Measurements from ENCODE around the gene NUP62. TPM values are rescaled to one million over a fixed set of nuclear protein-coding genes. Genes with fewer than 3 reads are reported as not detected.

Gene NUP62
- total RNA-seq, 1 experiment from 2014 or later = 85.2 TPM

DNA sequence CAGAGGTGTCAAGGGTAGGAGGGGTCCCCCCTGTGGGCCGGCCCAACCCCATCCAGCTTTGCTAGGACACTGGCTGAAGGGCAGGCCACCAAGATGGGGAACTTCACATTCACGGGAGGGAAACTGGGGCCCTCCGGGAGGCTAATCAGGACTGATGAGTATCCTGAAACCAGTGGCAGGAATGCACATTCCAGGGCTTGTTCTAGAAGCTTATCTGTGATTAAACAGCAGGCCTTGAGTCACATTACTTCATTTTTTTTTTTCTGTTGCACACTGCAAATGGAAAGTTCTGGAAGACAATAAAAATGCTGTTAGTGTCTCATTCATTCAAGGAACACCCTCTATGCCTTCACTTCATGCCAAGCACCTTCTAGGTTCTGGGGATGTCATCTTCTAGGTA is 47.2 kb upstream of the NUP62 start:
- H3K9me2 ChIP-seq (ENCODE audit: insufficient read depth) = no peaks in the 10 kb centered on the region
- BruUV-seq (replicated peaks) = no TSS peak
- DNase-seq (ENCODE audit: low read depth, low spot score) (no peak), ATAC-seq (no peak)
- H3K36me3 ChIP-seq (ENCODE audit: control insufficient read depth in 1 of 2, insufficient read depth in 2 of 2, low read length in 2 of 2) = no peaks in the 10 kb centered on the region; a peak in 1 of 4 replicates
- no peak for TF ChIP-seq CEBPB (IDR thresholded peaks at IDR 0.05; ENCODE audit: low read depth)
- TF ChIP-seq, protein P1, sequence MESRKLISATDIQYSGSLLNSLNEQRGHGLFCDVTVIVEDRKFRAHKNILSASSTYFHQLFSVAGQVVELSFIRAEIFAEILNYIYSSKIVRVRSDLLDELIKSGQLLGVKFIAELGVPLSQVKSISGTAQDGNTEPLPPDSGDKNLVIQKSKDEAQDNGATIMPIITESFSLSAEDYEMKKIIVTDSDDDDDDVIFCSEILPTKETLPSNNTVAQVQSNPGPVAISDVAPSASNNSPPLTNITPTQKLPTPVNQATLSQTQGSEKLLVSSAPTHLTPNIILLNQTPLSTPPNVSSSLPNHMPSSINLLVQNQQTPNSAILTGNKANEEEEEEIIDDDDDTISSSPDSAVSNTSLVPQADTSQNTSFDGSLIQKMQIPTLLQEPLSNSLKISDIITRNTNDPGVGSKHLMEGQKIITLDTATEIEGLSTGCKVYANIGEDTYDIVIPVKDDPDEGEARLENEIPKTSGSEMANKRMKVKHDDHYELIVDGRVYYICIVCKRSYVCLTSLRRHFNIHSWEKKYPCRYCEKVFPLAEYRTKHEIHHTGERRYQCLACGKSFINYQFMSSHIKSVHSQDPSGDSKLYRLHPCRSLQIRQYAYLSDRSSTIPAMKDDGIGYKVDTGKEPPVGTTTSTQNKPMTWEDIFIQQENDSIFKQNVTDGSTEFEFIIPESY (IDR thresholded peaks at IDR 0.05; ENCODE audit: extremely low read depth, insufficient replicate concordance, low read length) = no peak
- no peak for TF ChIP-seq MAX (IDR thresholded peaks at IDR 0.05)
- TF ChIP-seq, protein P2, sequence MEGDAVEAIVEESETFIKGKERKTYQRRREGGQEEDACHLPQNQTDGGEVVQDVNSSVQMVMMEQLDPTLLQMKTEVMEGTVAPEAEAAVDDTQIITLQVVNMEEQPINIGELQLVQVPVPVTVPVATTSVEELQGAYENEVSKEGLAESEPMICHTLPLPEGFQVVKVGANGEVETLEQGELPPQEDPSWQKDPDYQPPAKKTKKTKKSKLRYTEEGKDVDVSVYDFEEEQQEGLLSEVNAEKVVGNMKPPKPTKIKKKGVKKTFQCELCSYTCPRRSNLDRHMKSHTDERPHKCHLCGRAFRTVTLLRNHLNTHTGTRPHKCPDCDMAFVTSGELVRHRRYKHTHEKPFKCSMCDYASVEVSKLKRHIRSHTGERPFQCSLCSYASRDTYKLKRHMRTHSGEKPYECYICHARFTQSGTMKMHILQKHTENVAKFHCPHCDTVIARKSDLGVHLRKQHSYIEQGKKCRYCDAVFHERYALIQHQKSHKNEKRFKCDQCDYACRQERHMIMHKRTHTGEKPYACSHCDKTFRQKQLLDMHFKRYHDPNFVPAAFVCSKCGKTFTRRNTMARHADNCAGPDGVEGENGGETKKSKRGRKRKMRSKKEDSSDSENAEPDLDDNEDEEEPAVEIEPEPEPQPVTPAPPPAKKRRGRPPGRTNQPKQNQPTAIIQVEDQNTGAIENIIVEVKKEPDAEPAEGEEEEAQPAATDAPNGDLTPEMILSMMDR (IDR thresholded peaks at IDR 0.05 in 2 of 3, conservative IDR thresholded peaks at IDR 0.05 in 1 of 3; ENCODE audit: borderline replicate concordance in 1 of 3, insufficient read depth in 1 of 3, low read depth in 2 of 3, low read length in 2 of 3) = no peak
- no peak for TF ChIP-seq EZH2 (IDR thresholded peaks at IDR 0.05)
- TF ChIP-seq, protein P3, sequence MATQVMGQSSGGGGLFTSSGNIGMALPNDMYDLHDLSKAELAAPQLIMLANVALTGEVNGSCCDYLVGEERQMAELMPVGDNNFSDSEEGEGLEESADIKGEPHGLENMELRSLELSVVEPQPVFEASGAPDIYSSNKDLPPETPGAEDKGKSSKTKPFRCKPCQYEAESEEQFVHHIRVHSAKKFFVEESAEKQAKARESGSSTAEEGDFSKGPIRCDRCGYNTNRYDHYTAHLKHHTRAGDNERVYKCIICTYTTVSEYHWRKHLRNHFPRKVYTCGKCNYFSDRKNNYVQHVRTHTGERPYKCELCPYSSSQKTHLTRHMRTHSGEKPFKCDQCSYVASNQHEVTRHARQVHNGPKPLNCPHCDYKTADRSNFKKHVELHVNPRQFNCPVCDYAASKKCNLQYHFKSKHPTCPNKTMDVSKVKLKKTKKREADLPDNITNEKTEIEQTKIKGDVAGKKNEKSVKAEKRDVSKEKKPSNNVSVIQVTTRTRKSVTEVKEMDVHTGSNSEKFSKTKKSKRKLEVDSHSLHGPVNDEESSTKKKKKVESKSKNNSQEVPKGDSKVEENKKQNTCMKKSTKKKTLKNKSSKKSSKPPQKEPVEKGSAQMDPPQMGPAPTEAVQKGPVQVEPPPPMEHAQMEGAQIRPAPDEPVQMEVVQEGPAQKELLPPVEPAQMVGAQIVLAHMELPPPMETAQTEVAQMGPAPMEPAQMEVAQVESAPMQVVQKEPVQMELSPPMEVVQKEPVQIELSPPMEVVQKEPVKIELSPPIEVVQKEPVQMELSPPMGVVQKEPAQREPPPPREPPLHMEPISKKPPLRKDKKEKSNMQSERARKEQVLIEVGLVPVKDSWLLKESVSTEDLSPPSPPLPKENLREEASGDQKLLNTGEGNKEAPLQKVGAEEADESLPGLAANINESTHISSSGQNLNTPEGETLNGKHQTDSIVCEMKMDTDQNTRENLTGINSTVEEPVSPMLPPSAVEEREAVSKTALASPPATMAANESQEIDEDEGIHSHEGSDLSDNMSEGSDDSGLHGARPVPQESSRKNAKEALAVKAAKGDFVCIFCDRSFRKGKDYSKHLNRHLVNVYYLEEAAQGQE (IDR thresholded peaks at IDR 0.05; ENCODE audit: low read depth) = no peak
- no peak for TF ChIP-seq POLR2A (IDR thresholded peaks at IDR 0.05; ENCODE audit: borderline replicate concordance, extremely low read depth, insufficient read depth, insufficient read length)
- TF ChIP-seq POLR2AphosphoS5 (IDR thresholded peaks at IDR 0.05; ENCODE audit: low read depth, low read length) = no peak
- TF ChIP-seq RAD21 (IDR thresholded peaks at IDR 0.05; ENCODE audit: low read depth) = no peak
- TF ChIP-seq EZH2phosphoT487 (IDR thresholded peaks at IDR 0.05; ENCODE audit: borderline replicate concordance) = no peak
- no peak for TF ChIP-seq YY1 (IDR thresholded peaks at IDR 0.05; ENCODE audit: extremely low read depth, insufficient replicate concordance, low read depth, low read length)
- ChIA-PET RAD21 (ENCODE audit: low non-redundant PET in 1 of 2, low total read pairs in 2 of 2, uncharacterized antibody in 2 of 2, unreplicated experiment in 2 of 2) (no interaction called here), CTCF (no interaction called here), POLR2A (no interaction called here)
- H2AFZ ChIP-seq (ENCODE audit: low read depth, low read length, poor library complexity, severe bottlenecking) = no peak overlapping the region
- H3K9me3 ChIP-seq (ENCODE audit: control insufficient read depth in 1 of 2, insufficient read depth in 1 of 2, low read depth in 1 of 2, low read length in 2 of 2) = no peaks in the 10 kb centered on the region
- no peaks in the 10 kb centered on the region for H3K4me1 ChIP-seq (ENCODE audit: control insufficient read depth in 1 of 2, insufficient read depth in 2 of 2, low read length in 2 of 2)
- H3K9ac ChIP-seq (ENCODE audit: low read length) = no peak overlapping the region
- no peaks in the 10 kb centered on the region for H4K20me1 ChIP-seq (ENCODE audit: insufficient read depth)
- H3K27ac ChIP-seq (ENCODE audit: low read depth, low read length) = no peak overlapping the region
- intact Hi-C loops (cut with micrococcal nuclease) = no loop called here
- H3K79me2 ChIP-seq (ENCODE audit: insufficient read depth, low read length) = no peaks in the 10 kb centered on the region
- no peak overlapping the region for H3K4me2 ChIP-seq (ENCODE audit: low read length)
- no peaks in the 10 kb centered on the region for H3K27me3 ChIP-seq (ENCODE audit: insufficient read depth, low read length)
- H3K4me3 ChIP-seq (replicated peaks in 1 of 2; ENCODE audit: low read depth in 1 of 2, low read length in 2 of 2) = no peak overlapping the region
